BJ (cell line): ENCODE results near the gene AK5. TPM values are rescaled to one million over a fixed set of nuclear protein-coding genes. Genes with fewer than 3 reads are reported as not detected.
"Not testable (repeated sequence)": the region's sequence is repeated elsewhere in the genome, so short reads cannot be mapped to it uniquely, and the experiment has no call there.

Source experiments
- CTCF ChIA-PET: fragments of 350-600 bp; formaldehyde crosslinking; extraction: SDS; loops from one replicate; lab custom pipeline; 2021; ENCODE audit warnings: antibody characterized with exemption, inconsistent platforms; lab: Yijun Ruan, JAX
- POLR2A ChIA-PET: fragments of 300-600 bp; sonication (Branson Sonifier 250); formaldehyde crosslinking; extraction: SDS; loops from one replicate; lab custom pipeline; 2021; ENCODE audit warnings: antibody characterized with exemption; lab: Charles Lee
- DNase-seq: peaks from one replicate; pipeline ENCODE4 v3.0.0-alpha.2; 2011; ENCODE audit warnings: low read depth
- H3K27me3 ChIP-seq: 2 replicates; pipeline ENCODE4 v1.6.0; 2011; ENCODE audit warnings: low read length; ENCODE audit not compliant: control insufficient read depth, insufficient read depth
- H3K36me3 ChIP-seq: 2 replicates; pipeline ENCODE4 v1.5.1; 2011; ENCODE audit warnings: low read length; ENCODE audit not compliant: control insufficient read depth, insufficient read depth
- H3K4me3 ChIP-seq: 2 replicates; pipeline ENCODE4 v1.5.1; 2011; ENCODE audit warnings: low read depth, mild to moderate bottlenecking, control low read depth, low read length
- CTCF ChIP-seq: IDR thresholded peaks from 2 replicates; pipeline ENCODE4 v1.5.1; 2011; ENCODE audit warnings: low read depth, mild to moderate bottlenecking, control low read depth, inconsistent platforms, low read length, moderate library complexity; ENCODE audit not compliant: insufficient read depth
- polyA plus RNA-seq: library from polyadenylated mRNA; depleted of rRNA; stranded (reverse); fragments of >200 nt; gene quantifications from 2 replicates; pipeline ENCODE4 v1.2.3, GENCODE V29; 2011

The AK5 gene
- polyA plus RNA-seq, 1 experiment, result 7.8 TPM

GRCh38 chr1:77412820-77413530 lies 131.2 kb downstream of the AK5 start:
- H3K27me3 ChIP-seq, result no peaks in the 10 kb centered on the region
- H3K4me3 ChIP-seq, result no peak overlapping the region
- TF ChIP-seq CTCF, result no peak
- no peak for DNase-seq
- no peaks in the 10 kb centered on the region for H3K36me3 ChIP-seq
- CTCF ChIA-PET, result no interaction called here
- POLR2A ChIA-PET, result no interaction called here

GRCh38 chr1:77413541-77414335 lies 131.9 kb downstream of the AK5 start:
- Histone ChIP-seq H3K4me3 (no peak overlapping the region), H3K36me3 (no peaks in the 10 kb centered on the region), H3K27me3 (no peaks in the 10 kb centered on the region)
- no peak for TF ChIP-seq CTCF
- POLR2A ChIA-PET, result no interaction called here
- CTCF ChIA-PET, result no interaction called here
- DNase-seq, result no peak

GRCh38 chr1:77415579-77415978 lies 133.8 kb downstream of the AK5 start:
- Histone ChIP-seq H3K27me3 (no peaks in the 10 kb centered on the region), H3K4me3 (no peak overlapping the region), H3K36me3 (no peaks in the 10 kb centered on the region)
- DNase-seq, result no peak
- TF ChIP-seq CTCF, result no peak
- ChIA-PET CTCF (no interaction called here), POLR2A (no interaction called here)

GRCh38 chr1:77416692-77417450 lies 135.1 kb downstream of the AK5 start:
- H3K4me3 ChIP-seq, result no peak overlapping the region
- ChIA-PET POLR2A (no interaction called here), CTCF (no interaction called here)
- no peaks in the 10 kb centered on the region for H3K27me3 ChIP-seq
- TF ChIP-seq CTCF, result peak; percentile 28
- no peaks in the 10 kb centered on the region for H3K36me3 ChIP-seq
- DNase-seq, result no peak

- POLR2A ChIA-PET, H3K4me3 ChIP-seq, DNase-seq, CTCF ChIA-PET, H3K36me3 ChIP-seq, H3K27me3 ChIP-seq: not testable (repeated sequence)
These were observed 136.2 kb downstream of the AK5 start for GRCh38 chr1:77418055-77418454.
